GM18519 (cell line): ENCODE measurements around the gene FPR1.

Experiments
- ATAC-seq: cut with Tn5 transposase; IDR thresholded peaks from one replicate; pipeline ENCODE4 v1.9.1; 2021; ENCODE audit warnings: mild to moderate bottlenecking, moderate library complexity; ENCODE audit not compliant: unreplicated experiment, low FRiP score

The FPR1 gene, protein sequence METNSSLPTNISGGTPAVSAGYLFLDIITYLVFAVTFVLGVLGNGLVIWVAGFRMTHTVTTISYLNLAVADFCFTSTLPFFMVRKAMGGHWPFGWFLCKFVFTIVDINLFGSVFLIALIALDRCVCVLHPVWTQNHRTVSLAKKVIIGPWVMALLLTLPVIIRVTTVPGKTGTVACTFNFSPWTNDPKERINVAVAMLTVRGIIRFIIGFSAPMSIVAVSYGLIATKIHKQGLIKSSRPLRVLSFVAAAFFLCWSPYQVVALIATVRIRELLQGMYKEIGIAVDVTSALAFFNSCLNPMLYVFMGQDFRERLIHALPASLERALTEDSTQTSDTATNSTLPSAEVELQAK

DNA sequence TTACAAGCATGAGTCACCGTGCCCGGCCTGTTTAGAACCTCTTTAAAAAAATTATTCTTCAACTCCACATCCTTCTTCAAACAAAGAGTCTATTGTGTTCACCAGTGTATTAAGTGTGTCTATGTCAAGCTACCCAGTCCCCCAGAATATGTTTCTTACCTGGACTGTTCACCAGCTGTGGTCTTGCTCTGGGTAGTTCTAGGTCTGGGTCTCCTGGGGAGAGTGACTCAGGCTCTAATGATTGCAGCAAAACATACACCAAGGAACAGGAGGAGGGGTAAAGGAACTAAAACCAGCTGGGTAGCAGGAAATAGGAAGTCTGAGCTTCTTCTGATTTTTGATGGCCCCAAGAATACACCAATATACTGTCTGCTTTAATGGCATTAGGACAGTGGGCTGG is at the start of gene FPR1:
FPR1 (minus strand) TSS at position 224 of the 400 bp plus-strand sequence. CDS start 4,884 bp downstream, outside the sequence.
- ATAC-seq = no peak

DNA sequence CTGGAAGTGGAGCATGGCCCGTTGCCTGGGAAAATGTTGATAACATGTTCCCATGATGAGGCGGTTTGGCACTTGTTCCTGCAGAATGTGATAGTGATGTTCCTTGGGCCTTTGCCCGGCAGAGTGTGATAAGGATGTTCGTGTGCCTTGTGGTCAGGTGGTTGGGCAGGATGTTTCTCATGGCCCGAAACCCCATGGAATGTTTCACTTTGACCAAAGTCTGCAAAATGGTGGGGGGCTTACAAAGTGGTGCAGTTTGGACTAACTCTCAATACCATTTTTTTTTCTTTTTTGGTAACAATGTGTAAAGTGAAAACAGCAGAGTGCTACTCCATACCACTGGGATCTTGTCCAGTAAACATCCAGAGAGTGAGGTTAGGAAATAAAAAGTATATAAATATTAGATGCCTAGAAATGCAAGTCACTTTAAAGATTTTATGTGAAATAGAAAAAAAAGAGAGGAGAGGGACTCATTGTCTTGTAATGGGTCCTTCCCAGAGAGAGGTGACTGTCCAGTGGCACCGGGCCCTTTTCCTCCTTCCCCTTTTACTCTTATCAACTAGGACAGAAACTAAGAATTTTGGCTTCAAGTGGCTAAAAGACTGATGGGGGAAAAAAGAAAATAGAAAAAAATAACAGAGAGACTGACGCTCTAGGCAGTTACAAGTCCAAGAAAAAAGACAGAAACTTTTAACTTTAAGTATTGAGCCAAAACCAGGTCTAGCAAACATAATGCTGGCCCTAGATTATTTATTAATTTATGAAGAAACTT is 49.0 kb upstream of the FPR1 start:
- no peak for ATAC-seq

DNA sequence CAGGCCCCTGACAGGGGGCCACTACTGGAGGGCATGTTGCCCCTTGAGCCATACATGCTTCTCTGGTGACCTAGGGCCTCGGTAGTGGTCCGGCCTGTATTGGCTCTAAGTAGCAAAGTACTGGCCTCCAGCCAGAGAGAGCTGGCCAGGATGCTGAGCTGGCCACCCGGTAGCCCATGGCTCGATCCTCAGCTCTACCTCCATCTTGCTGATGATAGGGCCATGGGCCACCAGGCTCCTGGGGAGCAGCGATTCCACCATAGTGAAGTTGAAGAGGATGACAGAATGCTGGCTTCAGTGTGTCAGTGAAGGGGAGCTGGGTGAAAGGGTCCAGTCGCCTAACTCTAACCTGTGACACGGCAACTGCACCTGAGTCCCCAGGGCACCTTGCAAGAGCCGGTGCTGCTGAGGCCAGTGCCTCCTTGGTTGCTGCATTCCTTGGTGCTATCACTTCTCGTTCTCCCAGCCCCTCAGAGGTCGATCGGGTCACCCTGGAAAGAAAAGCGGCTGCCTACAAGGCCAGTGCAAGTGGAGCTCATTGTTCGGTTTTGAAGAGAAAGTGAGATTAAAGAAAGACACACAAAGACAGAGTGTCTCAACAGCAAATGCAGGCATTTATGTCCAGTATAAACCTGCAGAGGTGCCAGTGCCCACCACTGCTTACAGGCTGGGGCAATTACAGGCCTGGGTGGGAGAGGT is 48.2 kb upstream of the FPR1 start:
- no peak for ATAC-seq

DNA sequence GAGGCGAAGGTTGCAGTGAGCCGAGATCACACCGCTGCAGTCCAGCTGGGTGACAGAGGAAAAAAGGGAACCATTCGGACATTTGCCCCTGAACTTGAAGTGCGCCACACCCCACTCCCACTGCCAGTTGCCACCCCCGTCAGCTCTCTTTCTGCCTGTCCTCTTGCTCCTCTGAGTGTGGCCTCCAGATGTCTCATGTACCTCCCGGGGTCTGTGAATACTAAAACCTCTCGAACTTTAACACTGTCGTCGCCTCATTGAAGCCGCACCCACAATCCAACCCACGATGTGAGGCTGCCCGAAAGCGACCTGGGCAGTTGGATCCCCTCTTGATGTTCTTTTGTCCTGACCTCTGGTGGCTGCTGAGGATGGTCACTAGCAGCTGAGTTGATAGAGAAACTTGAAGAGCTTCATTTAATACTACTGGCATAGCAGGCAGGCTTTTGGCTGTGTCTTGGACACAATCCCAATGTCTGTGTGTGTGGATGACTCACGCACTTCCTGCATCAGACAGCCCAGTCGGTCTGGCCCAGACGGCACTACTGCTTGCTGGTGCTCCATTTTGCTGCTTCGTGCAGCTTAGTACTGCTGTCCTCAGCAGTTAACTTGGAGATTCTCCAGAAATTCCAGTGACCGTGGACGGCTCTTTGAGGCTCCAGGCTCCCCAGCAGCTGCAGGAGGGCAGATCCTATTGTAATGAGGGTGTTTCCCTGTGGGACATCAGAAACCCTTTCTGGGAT is 47.5 kb upstream of the FPR1 start:
- no peak for ATAC-seq

DNA sequence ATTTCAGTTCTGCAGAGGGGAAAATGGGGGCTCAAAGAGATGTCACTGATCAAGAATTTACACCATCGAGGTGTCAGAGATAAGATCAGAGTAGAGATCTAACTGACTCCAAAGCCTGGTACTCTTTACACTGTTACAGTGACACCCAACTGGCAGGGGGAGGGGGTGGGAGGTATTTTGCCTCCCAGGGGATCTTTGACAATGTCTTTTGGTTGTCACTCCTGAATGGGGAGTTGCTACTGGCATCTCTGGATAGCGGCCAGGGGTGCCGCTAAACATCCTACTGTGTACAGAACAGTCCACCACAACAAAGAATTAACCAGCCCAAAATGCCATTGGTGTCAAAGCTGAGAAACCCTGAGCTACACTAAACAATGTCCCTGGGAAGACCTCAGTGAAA is 46.4 kb upstream of the FPR1 start:
- no peak for ATAC-seq

DNA sequence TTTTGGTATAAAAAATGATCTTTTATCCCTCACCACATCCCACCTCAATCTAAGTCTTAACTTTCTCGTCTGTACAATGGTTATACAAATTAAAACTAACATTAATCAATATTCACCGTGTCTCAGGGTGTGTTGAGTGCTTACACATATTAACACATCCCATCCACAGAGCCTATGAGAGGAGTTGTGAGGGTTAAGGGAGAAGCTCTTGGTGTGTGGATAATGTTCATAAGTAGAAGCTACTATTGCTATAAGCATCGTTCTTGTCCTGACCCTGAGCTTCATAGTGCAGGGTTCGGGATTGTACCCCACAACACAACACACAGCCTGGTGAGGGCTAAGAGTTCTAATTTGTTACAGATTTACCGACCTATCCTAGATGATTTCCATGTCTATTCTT is 45.8 kb upstream of the FPR1 start:
- no peak for ATAC-seq

DNA sequence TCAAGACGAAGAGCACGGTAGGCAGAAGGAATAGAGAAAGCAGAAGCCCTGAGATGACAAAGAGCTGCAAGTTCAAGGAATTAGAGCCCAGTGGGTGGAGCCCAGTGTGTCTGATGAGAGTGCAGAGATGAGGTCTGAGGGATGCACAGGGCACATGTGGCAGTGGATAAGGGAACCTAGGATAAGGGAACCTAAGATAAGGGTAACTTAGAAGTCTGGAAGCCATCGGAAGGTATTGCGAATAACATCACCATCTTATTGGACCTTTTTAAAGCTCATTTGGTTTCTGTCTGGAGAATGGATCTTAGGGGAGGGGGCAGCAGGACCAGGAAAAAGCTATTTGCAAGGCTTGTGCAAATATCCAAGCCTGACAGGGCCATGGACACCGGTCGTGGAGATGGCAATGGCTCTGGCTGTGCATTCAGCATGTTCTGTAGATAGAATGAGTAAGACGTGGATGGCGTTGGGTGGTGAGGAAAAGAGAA is 44.6 kb upstream of the FPR1 start:
- no peak for ATAC-seq

DNA sequence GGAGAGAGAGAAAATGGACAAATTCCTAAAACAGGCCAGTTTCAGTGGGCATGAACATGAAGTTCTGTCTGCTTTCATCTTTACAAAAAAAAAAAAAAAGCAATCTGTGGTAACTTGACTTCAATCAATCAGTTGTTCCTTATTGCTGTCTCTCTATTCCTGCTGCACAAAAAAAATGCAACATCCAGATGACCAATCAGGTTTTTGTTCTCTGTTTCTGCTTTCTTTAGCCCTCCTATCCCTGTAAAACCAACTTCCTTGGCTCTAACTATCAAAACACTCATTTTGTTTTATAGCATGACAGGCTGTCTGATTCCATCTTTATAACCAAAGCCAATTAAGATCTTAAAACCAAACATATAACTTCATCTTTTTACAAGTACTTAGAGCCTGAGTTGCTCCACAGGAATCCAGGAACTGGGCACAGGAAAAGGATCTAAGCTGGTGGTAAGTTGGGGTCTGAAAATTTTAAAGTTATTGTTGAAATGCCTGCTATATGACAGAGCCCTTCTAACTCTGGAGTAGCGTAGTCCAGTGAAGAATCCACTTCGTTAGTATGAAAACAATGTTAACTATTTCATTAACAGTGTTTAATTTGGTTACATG is 43.3 kb upstream of the FPR1 start, which contains the start of gene FPR3:
FPR3 (plus strand) TSS at position 273 of the 606 bp plus-strand sequence. CDS start 28,592 bp downstream, outside the sequence.
- no peak for ATAC-seq

DNA sequence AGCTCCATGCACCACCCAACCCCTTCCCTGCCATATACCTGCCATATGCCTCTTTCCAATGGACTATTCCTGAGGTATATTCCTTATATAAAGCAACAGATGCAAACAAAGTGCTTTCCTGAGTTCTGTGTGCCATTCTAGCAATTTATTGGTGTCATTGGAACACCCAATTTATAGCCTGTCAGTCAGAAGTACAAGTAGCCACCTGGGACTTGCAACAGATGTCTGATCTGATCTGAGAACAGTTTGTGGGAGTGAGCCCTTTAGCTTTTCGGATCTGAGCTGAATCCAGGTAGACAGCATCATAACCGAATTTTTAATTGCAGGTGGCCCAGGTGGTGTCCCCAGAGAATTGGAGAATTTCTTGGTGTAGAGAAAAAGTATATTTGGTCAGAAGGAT is 42.3 kb upstream of the FPR1 start:
- no peak for ATAC-seq

DNA sequence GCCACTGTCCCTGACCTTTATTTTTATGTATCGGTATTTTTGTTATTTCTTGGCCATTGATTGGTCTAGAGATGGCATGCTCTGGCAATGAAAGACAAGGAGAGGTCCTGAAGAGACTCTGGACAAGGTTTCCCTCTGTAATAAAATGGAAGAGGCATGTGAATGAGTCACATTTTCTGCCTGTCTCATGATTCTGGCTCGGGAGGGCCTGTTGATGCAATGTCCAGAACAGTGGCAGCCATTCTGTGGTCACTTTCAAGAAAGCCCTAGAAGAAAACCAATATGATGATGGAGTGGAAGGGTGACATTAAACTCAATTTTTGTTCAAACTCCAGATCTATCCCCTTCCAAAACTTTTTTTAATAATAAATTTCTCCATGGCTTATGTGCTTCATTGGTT is 41.3 kb upstream of the FPR1 start:
- ATAC-seq = no peak

DNA sequence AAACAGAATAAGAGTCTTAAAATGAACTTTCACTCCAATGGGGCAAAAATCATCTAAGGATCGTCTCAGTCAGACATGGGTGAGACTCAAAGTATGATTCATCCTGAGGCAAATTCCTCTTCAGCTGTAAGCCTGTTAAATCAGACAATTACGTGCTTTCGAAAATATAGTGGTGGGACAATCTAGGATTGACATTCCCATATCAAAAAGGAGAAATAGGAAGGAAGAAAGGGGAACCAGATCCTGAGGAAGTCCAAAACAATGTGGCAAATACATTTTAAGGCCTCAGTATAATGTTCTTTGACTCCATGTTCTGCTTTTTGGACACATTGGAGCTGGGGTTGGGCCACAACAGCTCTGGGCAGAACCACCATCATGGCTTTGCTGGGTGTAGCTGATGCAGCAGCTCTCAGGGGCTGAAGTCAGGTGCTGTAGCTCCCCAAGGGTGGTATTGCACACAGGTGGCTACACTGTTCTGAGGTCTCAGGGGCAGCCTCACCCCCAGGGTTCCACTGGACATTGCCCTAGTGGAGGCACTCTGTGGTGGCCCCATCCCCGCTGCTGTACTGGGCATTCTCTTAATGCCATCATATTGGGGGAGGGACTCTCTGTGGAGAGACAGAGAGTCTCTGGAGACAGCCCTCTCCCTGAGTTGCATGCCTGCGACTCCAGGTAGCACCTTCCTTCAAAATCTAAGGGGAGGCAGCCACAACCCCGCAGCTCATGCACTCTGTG is 37.5 kb upstream of the FPR1 start:
- no peak for ATAC-seq

DNA sequence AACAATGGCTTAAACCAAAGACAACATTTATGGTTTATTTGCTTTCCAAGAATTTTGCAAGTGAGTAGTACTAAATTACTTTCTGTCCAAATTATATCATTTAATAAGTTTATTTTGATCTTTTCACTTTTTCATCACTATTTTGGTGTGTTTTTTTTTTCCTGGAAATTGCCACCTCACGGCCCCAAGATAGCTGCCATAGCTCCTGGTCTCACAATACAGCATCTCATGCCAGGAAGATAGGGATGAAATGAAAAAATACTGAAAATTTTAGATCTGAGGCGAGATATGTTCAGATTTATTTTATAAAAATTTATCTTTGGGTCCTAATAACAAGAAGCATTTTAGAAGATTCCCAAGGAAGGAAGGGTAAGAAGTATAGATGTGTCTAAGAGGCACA is 36.4 kb upstream of the FPR1 start:
- ATAC-seq = no peak

DNA sequence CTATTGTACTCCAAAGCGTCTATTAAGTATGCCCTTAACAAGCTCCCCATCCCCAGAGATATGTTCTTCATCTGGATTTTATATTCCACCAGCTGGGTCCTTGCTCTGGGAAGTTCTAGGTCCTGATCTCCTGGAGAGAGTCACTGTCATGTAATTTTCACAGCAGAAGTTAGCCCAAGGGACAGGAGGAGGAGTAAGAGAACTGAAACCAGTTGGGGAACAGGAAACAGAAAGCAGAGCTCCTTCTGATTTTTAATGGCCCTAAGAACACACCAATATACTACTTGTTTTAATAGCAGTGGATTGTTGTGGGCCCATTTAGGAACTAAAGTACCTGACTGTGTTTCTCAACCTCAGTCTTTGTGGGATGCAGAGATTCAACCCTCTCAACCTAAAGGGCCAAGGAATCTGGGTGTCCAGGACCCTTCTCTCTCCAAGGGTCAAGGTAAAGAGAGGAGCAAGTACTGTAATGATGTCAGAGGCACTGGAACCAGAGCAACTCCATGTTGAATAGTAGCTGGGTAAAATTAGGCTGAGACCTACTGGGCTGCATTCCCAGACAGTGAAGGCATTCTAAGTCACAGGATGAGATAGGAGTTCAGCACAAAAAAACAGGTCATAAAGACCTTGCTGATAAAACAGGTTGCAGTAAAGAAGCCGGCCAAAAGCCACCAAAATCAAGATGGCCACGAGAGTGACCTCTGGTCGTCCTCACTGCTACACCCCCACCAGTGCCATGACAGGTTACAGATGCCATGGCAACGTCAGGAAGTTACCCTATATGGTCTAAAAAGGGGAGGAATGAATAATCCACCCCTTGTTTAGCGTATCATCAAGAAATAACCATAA is 35.2 kb upstream of the FPR1 start:
- no peak for ATAC-seq

DNA sequence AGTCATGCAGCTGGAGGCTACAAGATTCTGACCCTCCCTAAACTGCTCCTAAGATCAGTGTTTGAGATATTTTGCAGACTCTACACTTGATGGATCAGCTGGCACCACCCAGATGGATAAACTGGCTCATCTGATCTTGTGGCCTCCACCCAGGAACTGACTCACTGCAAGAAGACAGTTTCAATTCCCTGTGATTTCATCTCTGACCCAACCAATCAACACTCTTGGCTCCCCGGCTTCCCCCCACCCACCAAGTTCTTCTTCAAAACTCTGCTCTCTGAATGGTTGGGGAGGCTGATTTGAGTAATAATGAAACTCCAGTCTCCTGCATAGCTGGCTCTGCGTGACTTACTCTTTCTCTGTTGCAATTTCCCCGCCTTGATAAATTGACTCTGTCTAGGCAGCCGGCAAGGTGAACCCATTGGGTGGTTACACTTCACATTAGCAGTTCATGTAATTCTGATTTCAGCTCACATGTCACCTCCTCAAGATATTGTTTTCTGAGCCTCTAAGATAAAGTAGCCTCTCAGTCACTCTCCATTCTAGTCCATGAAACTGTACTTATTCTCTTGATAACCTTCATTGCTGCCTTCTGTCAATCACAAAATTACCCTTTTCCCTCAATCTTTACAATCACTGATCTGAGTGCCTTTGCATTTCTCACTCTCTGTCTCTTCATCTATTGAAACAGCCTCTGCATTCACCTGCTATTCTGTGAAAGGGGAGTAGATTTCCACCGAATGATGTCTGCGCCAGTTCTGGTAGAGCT is 33.4 kb upstream of the FPR1 start:
- ATAC-seq = no peak

DNA sequence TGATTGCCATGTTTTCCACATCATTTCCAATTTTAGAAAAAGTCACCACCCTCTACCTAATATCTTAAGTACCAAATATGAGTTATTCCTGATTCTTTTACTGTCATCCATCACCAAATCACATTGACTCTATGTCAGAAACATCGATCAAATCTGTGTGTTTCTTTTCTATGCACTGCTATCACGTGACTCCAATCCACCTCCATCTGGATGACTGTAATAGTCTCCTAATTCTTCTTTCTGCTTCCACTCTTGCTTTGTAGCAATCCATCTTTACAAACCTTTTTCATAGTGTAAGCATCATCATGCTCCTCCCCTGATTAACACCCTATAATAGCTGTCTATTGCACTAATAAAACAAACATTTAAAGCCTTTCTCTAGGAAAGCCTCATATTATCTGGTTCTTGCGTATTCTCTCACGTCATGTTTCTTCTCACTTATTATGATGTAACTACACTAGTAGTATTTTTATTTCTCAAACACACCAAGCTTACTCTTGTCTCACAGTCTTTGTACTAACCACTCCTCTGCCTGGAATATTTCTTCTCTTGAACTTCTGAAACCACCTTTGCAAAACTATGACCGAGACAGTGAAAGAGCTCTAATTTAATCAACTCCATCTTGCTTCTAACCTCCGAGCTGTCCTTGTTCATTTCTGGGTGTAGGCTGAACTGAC is 32.6 kb upstream of the FPR1 start:
- no peak for ATAC-seq

DNA sequence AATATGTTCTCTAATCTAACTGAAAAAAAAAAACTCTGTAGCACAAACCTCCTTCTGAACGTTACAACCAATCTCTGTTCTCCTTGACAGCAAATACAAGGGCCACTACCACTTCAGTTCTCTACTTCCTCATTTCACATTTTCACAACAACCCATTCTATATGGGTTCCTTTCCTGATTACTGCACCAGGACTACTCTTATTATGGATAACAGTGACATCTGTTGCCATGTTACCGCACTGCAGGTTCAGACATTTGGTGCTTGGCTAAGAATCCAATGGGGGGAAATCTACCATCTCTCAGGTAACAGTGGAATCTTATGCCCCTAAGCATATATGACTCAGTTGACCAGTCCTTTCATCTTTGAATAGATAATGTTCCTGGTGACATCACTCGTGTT is 31.7 kb upstream of the FPR1 start:
- no peak for ATAC-seq

DNA sequence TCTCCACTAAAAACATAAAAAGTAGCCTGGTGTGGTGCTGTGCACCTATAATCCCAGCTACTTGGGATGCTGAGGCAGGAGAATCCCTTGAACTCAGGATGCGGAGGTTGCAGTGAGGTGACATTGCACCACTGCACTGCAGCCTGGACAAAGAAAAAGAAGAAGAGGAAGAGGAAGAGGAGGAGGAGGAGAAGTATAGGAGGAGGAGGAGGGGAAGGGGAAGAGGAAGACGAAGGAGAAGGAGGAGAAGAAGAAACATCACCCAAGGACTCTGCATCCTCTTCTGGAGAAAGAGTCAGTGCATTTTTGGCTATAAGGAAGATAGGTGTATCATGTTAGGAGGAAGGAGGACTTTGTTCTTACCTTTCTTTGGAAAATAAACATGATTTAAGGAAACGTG is 30.3 kb upstream of the FPR1 start:
- no peak for ATAC-seq
